ENCODE results near the gene NCOA7.
A peak's percentile ranks its signal among the peaks of the same experiment; 100 is the strongest.
"Not testable (repeated sequence)": the region's sequence is repeated elsewhere in the genome, so short reads cannot be mapped to it uniquely, and the experiment has no call there.

NCOA7 gene

DNA sequence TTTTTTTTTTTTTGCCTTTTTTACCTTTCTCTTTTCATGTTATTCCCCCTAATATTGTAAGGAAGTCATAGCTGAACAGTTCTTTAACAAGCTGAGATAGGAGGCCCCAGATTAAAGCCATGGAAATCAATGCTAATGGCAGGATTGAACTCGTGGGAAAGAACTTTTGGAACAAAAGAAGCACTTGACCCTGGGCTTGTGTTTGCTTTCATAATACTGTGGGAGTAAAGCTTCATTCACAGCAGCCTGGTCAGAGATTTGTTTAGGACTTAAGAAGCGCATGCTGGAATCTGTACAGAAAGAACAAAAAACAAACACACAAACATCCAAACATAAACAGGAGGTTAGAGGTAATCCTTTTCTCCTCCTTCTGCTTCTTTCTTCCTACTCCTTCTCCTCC is 36.2 kb upstream of the NCOA7 start:
- DNase-seq (ENCODE audit: low read depth), result no peak

DNA sequence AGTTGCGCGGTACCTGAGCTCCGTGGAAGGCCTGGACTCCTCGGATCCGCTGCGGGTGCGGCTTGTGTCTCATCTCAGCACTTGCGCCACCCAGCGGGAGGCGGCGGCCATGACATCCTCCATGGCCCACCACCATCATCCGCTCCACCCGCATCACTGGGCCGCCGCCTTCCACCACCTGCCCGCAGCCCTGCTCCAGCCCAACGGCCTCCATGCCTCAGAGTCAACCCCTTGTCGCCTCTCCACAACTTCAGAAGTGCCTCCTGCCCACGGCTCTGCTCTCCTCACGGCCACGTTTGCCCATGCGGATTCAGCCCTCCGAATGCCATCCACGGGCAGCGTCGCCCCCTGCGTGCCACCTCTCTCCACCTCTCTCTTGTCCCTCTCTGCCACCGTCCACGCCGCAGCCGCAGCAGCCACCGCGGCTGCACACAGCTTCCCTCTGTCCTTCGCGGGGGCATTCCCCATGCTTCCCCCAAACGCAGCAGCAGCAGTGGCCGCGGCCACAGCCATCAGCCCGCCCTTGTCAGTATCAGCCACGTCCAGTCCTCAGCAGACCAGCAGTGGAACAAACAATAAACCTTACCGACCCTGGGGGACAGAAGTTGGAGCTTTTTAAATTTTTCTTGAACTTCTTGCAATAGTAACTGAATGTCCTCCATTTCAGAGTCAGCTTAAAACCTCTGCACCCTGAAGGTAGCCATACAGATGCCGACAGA is 31.4 kb upstream of the NCOA7 start:
- DNase-seq (ENCODE audit: low read depth), result no peak

DNA sequence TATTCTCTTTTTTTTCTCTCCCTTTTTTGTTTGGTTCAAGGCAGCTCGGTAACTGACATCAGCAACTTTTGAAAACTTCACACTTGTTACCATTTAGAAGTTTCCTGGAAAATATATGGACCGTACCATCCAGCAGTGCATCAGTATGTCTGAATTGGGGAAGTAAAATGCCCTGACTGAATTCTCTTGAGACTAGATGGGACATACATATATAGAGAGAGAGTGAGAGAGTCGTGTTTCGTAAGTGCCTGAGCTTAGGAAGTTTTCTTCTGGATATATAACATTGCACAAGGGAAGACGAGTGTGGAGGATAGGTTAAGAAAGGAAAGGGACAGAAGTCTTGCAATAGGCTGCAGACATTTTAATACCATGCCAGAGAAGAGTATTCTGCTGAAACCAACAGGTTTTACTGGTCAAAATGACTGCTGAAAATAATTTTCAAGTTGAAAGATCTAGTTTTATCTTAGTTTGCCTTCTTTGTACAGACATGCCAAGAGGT is 30.8 kb upstream of the NCOA7 start:
- DNase-seq (ENCODE audit: low read depth), result no peak

DNA sequence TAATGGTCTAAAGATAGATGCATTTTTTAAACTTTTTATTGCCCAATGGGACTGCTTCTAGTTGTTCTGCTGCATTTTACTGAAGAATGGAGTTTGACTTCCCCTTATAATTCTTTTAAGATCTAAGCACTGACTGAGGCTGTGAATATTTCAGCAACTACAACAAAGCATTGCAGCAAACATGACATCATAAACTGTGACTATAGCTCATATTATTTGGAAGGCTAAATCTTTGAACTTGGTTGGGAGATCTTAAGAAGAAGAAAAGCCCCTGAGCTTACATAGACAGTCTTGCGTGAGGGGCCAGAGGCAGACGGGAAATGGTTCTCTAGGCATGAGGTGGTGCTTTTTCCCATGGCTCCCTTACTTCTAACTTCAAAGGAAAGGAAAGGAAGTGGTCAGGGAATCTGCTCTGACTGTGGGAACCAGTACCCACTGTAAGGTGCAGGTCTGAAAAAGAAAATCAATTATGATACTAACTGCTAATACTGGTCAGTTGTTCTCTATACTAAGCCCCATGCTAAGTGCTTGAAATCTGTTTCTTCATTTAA is 26.6 kb upstream of the NCOA7 start:
- no peak for DNase-seq (ENCODE audit: low read depth)

DNA sequence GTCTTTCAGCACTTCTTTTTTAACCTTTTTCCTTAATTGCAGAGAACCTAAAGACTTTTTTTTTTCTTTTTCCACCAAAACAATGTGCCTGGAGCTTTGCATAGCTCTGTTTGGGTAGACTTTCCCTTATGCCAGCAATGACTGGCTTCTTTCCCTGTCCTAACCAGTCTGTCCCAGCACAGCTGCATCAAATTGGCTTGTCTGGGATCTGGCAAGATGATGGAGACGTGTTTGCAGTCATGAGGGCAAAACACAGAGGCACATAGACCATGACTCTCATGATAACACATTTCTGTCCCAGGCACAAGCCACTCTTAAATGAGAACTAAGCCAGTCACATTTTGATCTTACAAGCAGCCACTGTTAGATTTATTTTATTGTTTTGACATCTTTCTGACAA is 24.8 kb upstream of the NCOA7 start:
- no peak for DNase-seq (ENCODE audit: low read depth)

DNA sequence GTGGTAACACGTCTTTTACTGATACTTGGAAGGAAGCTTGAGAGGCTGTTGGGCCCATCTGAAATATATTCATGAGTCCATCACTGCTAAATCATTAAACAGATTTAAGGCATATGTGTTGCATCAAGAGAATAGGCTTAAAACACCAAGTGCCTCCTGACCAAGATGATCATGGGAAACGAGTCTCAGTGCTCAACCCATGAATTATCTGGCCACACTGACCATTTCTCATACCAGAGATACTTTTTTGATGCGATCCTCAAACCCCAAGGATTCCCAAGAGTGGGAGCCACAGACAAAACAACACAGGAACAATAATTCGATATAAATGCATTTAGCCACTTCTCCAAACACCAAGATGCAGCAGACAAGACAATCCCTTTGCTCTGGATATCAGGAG is 24.1 kb upstream of the NCOA7 start:
- DNase-seq (ENCODE audit: low read depth), result no peak

DNA sequence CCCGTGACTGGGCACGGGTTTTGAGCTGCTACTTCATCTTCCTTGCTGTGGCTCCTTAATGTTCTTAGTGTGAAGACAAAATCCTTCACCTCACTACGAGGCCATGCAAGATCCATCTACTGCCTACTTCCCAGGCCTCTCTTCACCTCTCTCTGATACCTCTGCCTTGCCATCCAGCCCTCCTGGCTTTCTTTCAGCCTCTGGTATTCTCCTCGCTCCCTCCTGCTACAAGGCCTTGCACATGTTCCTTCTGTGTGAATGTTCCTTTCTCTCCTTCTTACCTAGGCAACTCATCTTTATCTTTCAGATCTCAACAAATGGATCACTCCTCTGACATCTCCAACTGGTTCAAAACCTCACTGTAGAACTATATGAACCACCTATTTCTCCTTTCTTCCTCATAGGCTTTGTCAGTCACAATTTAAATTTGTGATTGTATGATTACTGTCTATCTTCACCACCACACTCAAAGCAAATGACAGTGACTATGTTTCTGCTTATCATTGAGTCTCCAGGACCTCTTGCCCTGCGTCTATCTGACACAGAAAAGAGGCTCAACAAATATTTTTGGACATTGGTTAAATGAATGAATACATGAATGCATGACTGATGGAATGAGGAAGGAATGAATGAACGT is 21.5 kb upstream of the NCOA7 start:
- DNase-seq (ENCODE audit: low read depth), result no peak

DNA sequence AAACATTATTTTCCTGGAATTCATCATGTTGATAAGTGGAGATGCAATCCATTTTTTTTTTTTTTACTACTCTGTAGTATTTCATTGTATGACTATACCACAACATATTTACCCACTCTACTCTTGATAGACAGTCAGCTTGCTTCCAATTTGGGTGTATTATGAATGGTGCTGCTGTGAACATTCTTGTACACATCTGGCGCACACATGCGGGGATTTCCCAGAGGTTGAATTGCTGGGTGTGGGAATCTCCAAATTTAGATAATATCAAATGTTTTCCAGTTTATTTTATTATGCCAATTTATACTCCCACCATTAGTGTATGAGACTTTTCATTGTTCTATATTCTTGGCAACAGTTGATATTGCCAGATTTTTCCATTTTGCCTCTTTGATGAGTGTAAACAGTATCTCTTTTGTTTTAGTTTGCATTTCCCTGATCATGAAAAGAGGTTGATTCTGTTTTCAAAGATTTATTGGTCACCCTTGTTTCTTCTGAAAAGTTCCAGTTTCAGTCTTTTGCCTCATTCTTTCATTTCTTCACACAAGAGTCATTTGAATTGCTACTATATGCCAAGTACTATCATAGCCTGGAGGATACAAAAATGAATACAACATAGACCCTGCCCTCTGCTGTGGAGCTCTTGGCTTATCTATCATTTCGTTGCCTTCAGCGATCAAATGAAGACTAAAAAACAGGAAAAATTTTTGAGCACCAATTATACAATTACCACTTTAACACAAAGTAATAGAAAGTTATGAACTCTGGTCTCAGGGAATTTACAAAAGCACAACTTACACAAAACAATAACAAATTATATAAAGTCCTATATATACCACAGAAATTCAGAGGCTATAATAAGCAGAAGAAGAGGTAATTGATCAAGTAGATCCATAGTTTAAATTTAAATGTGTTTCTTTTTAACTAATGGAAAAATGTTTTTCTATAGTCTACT is 17.1 kb upstream of the NCOA7 start:
- no peak for DNase-seq (ENCODE audit: low read depth)

DNA sequence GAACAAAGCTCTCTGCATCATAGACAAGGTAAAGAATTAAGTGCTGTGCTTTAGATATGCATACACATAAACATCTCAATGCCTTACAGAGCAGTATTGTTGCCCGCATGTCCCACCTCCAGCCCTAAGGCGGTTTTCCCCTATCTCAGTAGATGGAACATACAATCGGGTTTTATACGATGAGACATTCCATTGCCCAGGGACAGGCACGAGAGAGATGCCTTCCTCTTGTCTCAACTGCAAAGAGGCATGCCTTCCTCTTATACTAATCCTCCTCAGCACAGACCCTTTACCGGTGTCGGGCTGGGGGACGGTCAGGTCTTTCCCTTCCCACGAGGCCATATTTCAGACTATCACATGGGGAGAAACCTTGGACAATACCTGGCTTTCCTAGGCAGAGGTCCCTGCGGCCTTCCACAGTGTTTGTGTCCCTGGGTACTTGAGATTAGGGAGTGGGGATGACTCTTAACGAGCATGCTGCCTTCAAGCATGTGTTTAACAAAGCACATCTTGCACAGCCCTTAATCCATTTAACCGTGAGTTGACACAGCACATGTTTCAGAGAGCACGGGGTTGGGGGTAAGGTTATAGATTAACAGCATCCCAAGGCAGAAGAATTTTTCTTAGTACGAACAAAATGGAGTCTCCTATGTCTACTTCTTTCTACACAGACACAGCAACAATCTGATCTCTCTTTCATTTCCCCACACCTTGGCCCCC is 14.5 kb upstream of the NCOA7 start:
- not testable (repeated sequence) for DNase-seq (ENCODE audit: low read depth)

DNA sequence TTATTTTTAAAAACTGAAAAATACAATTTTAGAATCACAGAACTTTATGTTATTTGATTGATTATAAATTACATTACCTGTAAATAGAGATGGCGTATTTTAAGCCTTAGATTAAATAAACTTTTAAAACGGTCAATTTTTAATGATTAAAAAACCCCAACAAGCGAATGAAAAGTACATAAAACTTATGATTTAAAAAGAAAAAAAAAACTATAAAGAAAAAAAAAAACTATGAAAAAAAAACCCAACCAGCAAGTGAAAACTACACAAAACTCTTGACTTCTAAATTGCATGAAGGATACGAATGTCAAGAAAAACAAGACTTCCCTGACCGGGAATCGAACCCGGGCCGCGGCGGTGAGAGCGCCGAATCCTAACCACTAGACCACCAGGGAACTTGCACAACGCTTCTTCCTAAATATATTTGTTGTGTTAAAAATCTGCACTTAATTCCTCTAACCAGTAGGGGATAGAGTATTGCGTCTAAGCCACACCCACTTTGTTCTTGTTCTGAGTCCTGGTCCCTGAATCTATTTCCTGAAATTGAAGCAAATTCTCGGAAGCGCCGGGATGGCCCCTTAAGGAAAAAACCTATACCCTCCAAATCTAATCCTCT is 10.7 kb upstream of the NCOA7 start:
- DNase-seq (ENCODE audit: low read depth), result peak; percentile 87

DNA sequence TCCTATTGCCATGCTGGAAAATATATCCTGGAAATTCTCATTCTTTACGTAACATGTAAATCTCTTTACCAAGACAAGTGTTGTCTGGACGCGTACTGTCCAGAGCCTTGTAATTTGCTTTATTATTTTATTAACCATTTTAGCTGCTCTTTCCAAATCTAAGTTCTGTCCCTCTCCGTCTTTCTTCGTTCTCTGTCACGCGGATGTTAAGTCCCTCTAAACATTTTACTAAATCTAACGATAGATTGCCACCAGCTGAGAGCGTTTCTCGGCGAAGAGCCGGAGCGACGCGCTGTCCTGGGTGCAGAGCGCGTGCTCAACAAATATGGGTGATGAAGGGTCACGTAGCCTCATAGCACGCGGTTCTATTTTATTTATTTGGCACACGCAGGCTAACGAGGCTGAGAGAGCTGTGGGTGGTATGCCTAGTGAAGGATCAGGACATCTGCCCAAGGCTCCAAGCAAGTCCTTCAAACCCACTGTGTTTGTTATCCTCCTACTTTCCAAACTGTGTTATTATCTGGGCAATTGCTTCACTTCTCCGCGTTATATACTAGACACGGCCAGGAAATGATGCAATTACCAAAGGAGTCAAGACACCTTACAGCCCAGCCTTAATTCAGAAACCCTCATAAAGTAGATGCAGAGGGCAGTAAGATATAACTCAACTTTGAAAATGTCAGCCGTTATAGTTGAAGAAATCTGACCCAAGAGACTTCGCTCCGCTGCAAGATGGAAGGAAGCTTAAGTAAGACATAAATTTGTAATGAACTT is 10.0 kb upstream of the NCOA7 start:
- peak; percentile 46 for DNase-seq (ENCODE audit: low read depth)

DNA sequence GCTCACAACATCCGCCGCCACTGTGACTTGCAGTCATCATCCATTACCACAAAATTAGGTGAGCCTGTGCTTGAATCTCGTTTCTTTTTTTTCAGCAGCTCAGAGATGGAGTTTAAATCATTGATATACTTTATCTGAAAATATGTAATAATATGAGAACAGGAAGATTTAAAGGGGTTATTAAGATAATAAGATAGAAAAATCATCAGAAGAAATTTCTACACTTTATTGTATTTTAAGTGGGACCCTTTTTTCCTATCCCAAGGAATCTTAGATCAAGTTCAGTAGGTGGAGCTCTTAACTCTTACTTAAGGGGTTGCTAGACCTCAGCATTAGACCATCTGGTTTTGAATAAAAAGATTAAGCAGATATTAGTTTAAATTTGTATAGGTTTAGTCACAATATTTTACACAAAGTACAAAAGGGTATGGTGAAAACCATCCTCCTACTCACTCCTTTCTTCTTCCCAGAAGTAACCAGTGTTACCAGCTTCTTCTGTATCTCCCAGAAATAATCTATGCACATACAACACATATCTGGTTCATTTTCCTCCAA is 9.4 kb upstream of the NCOA7 start:
- no peak for DNase-seq (ENCODE audit: low read depth)

DNA sequence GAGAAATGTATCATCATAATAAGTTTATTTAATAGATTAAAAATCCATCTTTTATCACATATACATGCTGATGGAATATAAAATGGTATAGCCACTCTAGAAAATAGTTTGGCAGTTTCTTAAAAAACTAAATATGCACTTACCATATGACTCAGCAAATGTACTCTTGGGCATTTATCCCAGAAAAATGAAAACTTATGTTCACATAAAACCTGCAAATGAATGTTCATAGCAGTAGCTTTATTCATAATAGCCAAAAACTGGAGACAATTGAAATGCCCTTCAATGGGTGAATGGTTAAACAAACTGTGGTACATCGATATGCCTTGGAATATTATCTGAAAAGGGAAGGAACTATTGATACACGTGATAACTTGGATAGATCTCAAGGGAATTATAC is 6.4 kb upstream of the NCOA7 start:
- no peak for DNase-seq (ENCODE audit: low read depth)

DNA sequence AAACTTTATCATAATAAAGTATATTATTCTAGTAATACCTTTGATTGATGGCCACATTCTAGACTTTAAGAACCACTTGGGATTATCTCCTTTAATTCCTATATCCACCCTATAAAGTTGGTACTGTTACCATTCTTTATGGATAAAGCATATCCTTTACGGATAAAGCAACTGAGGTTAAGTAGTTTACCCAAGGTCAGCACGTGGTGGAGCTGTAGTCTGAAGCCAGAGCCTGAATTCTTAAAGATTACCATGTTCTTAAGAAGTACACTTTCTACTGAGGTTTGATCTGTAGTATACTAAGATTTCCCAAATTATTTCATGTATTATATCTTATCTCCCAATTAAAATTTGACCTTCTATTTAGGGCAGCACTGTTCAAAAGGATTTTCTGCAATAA is 3.0 kb upstream of the NCOA7 start:
- DNase-seq (ENCODE audit: low read depth), result no peak

DNA sequence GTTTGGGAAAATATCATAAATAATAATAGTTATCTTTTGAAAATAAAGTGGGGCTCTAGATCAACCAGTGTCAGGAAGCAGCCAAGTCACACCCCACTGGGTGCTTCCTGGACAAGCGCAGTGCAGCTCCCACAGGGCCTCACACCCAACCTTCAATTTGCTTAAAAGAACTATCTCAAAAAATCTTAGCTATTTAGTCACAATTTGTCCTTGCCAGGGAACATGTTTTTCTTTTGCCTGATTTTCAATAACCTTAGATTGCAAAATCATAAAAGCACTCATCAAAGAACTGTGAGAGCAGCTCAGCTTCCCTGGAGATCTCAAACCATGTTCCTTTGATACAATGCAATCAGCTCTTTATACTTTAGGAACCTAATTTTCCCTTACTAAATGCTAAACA is 1.6 kb upstream of the NCOA7 start:
- DNase-seq (ENCODE audit: low read depth), result no peak

DNA sequence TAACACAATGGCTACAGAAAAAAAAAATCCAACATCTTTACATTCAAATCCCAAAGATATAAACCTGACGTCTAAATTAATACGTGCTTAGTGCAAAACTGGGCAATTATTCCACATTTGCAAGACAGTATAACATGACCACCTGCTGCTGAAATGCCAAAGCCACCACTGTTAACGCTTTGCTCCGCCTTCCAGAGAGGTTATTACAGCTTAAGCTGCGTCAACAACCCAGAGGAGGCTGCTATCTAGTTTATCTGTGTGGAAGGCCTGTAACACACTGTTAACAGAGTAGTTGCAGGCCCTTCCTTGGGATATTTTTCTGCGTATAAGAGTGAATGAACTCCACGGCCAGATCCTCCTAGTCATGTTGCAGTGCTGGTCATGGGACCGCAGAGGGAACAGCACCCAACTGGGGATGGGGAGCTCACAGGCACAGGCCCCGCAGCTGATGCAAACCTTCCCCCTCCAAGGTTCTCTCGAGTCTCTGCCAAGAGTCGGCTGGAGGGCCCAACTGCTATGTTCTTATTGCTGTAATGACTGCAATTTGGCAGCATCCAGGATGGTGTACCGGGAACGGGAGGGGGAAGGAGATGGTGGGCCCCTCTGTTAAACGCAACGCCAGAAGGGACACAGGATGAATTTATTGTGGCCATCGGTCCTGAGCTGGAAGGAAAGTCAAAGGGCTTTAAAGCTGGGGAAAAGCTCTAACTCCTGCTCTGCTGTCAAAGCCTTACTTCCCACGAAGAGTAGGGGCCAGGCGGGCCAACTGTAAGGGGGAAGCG is 993 bp upstream of the NCOA7 start:
- DNase-seq (ENCODE audit: low read depth), result peak; percentile 63

DNA sequence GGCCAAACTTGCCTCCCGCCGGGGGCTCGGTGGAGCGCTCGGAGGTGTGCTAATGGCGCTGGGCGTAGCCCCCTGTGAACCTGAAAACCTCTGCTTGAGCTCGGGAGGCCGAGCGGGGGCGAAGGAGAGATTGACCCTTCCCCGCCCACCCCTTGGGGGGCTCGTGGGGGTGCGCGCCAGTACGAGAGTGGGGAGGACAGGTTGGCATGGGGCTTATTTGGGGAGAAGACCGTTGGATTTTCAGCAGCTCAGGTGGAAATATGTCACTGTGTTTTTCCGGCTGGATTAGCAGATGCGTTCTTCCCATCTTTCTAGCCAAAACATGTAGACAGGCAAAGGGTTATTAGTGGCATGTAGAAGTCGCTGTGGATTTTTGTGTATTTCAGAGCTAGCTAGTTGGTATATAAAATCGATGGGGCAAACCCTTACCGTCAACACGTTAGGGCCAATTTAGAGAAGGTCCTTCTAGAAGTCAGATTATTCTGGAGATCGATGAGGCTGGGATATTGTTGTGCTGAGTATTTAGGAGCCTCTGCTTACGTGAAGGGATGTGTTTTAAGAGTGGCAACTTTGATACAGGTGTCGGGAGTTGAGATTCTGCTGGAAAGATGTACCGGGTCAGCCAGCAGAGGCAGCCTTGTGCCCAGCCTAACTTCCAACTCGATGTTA is 525 bp downstream of the NCOA7 start:
- DNase-seq (ENCODE audit: low read depth), result peak; percentile 37

DNA sequence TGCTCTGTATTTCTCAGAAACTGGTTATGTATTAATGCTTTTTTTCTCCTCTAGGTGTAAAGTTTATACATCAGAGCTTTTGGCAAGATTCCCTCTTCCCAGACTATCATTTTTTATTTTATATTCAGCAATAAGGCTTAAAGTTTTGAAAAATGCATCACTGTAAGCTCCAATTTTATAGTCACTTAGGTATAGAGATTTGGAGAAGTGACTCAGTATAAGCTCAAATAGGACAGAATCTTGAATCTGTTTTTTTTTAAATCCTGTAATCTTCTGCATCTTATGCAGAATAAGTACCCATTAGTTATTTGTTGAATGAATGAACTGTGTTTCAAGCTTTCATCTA is 1.0 kb downstream of the NCOA7 start:
- DNase-seq (ENCODE audit: low read depth), result no peak

DNA sequence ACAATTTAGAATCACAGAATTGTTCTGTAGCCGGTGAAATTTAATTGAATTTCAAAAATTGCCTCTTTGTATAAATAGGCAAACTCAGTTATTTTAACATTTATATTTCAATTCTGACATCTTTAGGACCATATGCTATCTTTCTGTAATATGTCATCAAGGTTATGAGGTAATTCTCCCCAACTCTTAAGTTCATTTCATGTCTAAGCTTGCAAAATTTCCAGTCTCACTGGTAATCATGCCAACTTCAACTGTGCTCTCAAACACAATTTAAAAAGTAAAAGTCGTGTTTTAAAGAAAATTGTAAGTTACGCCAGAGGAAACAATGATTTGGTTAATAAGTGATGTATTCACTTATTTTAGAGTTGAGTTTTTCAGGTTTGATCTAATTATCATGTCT is 1.4 kb downstream of the NCOA7 start:
- no peak for DNase-seq (ENCODE audit: low read depth)
